NOMO-1 treated with dmso at 0.1 percent for 144 hours (cell line): ENCODE results near the gene ACSM6.
"Not testable (repeated sequence)": the region's sequence is repeated elsewhere in the genome, so short reads cannot be mapped to it uniquely, and the experiment has no call there.

Experiments used
- DNase-seq: peaks from one replicate; lab custom pipeline; 2025; ENCODE audit not compliant: unreplicated experiment; lab: John Stamatoyannopoulos, UW

Gene ACSM6

GRCh38 chr10:95214369-95214768 lies 20.3 kb downstream of the ACSM6 start:
- no peak for DNase-seq

DNA sequence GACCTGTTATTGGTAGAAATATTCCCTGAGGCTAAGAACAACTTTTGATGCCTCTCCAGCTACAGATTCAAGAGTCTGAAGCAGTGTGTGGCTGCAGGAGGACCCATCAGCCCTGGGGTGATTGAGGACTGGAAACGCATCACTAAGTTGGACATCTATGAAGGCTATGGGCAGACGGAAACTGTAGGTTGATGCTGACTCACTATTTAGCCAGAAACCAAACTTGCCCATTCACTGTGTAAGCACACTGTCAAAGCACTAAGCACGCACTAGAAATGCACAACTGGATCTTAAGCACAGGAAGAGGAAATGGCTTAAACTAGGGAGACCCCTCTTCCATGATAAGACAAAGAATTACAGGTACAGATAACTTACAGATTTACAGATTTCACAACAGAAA lies 20.8 kb downstream of the ACSM6 start:
- no peak for DNase-seq

DNA sequence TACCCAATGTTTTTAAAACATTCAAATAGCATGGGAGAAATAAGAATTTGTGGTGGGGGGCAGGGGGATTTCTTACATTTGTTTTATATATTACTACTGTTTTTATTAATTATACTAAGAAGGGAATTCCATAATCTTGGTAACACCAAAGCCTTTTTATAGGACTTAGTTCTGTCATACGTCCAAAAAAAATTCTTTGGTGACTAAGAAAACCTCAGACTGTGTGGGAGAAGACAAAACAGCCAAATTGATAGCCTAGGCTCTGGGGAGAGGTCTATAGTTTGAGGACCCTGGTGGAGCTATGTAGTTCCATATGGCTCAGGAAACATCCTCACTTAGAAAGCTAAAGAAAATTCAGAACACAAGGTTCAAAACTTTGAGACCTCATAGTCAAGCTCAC lies 23.4 kb downstream of the ACSM6 start:
- DNase-seq: no peak

DNA sequence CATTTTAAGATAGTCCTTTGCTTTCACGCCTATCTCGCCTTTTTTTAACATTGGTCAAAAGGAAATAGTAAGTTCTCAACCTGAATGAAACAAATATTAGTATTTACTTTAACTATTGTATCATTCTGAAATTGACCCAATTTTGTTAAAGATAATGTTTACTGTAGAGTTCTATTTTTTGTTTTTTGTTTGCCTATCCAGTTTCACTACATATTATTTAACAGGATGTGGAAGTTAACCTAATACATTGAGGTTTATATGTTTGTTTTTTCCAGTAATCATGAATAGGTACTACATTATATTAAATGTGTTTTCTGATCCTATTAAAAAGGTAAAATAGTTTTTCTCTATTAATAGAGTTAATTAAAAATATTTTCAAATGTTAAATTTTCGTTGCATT lies 26.5 kb downstream of the ACSM6 start:
- no peak for DNase-seq

DNA sequence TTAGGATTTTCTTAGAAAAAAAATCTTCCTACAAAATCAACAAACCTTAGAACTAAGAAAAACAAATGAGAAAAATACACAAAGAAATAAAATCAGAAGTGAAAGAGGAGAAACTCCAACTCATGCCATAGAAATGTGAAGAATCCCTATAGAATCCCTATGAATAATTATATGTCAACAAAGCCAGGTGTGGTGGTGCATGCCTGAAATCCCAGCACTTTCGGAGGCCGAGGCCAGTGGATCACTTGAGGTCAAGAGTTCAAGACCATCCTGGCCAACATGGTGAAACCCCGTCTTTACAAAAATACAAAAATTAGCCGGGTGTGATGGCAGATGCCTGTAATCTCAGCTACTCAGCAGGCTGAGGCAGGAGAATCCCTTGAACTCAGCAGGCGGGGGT lies 27.1 kb downstream of the ACSM6 start:
- no peak for DNase-seq

- no peak for DNase-seq
Observed at GRCh38 chr10:95225136-95225535, 31.1 kb downstream of the ACSM6 start.

- not testable (repeated sequence) for DNase-seq
Observed at GRCh38 chr10:95228934-95229723, 35.1 kb downstream of the ACSM6 start.

- no peak for DNase-seq
Observed at GRCh38 chr10:95229724-95230627, 35.9 kb downstream of the ACSM6 start.

DNA sequence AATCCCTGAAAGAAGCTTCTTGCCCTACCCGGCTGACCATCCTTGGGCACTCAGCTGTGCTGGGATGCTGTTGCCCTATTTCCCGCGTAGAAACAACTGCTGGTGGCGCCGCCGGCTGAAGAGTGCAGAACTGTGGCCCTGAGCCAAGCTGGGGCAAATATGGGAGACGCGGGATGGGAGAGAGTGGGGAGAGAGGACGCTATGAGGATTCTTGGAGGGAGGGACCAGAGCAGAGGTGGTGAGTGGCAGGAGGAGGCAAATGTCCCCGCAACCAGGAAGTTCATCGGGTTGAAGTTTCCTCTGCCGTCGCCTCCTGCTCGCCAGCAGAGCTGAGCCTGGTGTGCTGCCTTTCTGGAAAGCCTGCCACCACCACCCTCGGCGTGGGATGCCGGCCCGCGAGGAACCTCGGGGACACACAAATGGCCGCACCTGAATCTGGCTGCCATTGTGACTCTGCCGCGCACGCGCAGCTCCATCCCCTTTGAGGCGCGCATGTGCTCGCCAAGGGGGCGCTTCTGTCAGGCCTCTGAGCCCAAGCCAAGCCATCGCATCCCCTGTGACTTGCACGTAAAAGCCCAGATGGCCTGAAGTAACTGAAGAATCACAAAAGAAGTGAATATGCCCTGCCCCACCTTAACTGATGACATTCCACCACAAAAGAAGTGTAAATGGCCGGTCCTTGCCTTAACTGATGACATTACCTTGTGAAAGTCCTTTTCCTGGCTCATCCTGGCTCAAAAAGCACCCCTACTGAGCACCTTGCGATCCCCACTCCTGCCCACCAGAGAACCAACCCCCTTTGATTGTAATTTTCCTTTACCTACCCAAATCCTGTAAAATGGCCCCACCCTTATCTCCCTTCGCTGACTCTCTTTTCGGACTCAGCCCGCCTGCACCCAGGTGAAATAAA lies 36.9 kb downstream of the ACSM6 start:
- DNase-seq: not testable (repeated sequence)

DNA sequence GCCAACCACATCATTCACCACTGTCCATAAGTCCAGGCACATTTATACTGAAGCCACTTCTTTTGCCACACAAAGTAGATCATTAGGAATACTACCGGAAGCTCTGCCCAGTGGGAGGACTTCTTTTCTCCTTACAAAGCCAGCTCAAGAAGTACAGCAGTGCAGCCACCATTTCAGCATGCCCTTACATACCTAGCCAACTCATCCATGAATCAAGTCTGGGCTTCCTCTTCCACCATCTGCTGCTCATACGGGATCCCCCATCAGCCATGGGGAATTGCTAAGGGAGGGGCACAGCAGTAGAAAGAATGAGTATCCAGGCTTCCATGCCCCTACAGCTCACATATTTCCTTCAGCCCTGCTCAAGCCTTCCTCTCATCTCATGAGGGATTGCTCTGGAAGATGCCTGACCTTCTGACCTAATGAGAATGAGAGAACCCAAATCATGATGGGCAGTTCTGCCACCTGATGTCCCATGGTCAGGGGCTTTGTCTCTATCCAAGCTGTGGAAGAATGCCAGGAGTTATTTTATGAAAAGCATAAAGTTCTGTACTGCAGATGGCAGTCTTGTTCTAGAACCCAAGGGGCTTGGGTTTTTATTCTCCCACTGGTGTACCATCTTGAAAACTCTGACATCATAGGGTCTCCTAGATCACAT lies 39.5 kb downstream of the ACSM6 start:
- no peak for DNase-seq

- no peak for DNase-seq
Observed at GRCh38 chr10:95234951-95235350, 40.9 kb downstream of the ACSM6 start.

GRCh38 chr10:95235676-95236067 lies 41.6 kb downstream of the ACSM6 start:
- DNase-seq: no peak

GRCh38 chr10:95236068-95236903 lies 42.2 kb downstream of the ACSM6 start:
- DNase-seq: peak; percentile 34

- no peak for DNase-seq
Observed at GRCh38 chr10:95237376-95238170, 43.5 kb downstream of the ACSM6 start.

GRCh38 chr10:95240096-95240495 lies 46.1 kb downstream of the ACSM6 start:
- not testable (repeated sequence) for DNase-seq

DNA sequence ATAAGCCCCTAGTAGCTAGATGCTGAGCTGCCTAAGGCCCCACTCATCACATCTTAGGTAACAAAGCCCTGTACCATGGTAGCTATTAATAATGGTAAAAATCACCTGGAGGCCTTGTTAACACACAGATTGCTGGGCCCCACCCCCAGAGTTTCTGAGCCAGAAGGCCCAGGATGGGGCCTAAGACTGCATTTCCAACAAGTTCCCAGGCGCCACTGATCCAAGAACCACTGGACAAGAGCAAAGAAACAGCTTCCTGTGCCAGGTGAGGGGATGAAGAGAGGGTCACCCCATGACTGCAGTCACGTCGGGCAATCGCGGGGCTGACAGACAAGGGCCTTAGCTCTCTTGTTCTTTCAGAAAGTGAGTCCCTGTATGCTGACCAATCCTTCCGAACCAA lies 46.8 kb downstream of the ACSM6 start:
- no peak for DNase-seq

- no peak for DNase-seq
Observed at GRCh38 chr10:95241533-95241932, 47.5 kb downstream of the ACSM6 start.

DNA sequence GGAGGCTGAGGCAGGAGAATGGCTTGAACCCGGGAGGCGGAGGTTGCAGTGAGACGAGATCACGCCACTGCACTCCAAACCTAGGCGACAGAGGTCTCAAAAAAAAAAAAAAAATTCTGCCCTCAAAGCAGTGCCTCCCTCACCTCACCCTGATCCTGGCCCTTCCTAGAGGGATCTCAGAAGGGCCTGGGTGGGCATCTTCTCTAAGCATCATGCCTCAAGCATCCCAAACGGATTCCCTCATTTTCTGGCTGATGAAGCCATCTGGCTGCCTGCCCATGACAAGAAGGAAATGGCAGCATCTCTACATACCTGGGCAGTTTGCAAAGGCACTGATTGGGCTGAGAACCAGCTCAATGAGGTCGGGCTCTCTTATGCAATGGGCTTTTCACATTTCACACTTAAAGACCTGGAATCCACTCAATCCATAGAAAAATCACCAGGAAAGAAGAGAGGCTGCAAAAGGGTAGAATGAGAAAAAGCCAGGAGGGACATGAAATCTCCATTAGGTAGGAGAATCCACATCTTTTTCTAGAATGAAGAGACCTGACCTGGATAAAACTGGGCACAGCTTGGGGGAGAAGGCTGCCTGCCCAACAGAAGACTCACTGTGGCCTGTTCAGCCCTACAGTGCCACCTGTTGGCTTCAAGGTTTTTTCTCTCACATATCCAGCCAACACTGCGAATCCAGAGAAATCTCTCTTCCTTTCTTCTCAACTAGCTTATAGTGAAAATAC lies 48.7 kb downstream of the ACSM6 start:
- no peak for DNase-seq
